Stimulated activated CD4-positive, alpha-beta T cell treated with anti-CD3 and anti-CD28 coated beads, Interleukin-1b, Interleukin-23, amount 100 ng/mL, for 24 hours (primary cell): ENCODE measurements around the gene TMTC1.

ENCODE experiments used
- DNase-seq, 4 experiments: peaks; one replicate each; pipeline ENCODE4 v3.0.0-alpha.2; 2020; ENCODE audit warnings: low read depth in 4 of 4, low spot score in 1 of 4

TMTC1 gene

DNA sequence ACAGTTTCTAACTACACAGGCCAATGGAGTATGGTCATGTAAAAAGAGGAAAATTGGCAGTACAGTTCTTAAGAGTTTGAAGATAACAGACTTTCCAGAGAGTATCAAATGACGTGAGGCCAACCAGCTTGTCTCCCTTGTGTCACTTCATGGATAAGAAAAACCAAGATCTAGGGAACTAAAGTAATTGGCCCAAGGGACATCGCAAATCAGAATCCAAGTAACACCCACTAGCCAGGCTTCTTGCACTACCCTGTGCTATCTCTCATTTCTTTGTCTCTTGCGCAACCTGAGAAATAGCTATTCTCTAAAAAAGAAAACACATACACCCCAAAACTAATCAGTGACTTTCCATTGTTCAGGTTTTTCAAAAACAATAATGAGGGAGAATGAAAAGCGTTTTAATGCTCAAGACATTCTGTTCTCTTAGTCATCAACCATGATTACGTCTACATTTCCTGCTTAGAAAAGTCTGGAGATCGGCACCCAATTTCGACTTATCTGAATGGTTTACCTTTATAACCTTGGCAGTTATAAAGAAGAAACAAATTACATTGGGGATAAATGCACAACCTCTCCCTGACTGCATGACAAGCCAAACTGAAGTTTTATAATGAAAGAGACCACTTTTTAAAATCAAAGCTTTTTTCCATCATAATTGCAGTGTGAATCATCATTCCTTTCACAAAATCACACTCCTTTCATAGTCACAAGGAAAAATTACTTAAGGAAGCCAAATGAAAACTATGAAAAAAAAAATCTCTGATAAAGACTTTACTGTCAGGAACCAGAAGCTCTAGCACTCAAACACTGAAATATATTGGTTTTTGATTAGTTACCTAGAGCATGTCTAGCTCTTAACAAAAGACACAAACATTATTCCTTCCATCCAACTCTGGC, 42.1 kb downstream of the TMTC1 start:
- DNase-seq: no peak

DNA sequence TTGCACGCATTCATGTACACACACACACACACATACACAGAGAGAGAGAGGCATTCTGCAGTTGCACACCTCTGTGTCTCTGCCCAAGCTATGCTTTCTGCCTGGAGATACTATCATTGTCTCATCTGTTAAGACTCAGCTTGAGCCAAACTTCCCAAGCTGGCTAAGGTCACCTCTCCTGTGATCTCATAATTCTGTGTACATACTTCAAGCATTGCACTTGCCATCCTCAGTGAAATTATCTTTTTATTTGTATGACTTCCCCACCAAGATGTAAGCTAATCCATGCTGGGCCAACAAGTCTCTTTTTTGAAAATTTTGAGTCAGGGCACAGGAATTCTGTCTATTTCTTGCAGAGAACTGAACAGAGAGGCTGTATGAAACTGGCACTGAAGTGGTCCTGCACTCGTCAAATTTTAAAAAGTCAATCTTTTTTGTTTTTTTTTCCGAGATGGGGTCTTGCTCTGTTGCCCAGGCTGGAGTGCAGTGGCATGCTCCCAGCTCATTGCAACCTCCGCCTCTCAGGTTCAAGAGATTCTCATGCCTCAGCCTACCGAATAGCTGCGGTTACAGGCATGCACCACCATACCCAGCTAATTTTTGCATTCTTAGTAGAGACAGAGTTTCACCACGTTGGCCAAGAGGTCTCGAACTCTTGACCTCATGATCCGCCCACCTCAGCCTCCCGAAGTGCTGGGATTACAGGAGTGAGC, 44.3 kb downstream of the TMTC1 start:
- no peak for DNase-seq

DNA sequence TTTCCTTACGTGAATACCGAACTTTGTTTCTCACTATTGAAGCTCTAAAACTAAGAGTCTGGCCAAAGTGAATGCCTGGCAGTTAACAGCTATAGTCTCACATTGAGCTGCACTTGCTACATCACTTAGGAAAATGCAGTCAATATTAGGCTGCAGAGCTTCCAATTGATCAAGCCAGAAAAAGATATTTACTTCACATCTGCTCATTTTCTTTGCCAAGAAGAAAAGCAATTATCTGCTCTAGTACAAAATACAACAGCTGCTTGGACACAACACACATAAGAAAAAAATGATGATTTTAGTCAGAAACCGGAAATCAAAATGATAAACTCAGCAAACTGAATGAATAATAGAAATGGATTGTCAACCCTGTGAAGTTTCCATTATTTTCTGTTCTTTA, 45.4 kb downstream of the TMTC1 start:
- no peak for DNase-seq

DNA sequence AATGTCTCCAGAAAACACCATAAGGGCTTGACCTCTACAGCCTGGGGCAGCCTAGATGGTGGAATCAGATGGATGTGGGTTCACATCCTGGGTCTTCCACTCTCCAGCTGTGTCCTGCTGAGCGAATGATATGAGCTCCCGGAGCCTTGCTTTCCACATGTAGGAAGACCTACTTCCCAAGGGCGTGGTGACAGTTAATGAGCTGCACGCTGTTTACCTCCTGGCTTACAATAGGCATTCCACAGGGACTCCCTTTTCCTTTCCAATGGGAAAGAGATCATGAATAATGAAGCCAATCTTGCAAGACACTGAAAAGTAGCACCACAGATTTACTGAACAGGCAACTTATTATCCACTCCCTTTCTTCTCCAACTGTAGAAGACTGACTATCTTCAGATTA, 46.1 kb downstream of the TMTC1 start:
- no peak for DNase-seq

DNA sequence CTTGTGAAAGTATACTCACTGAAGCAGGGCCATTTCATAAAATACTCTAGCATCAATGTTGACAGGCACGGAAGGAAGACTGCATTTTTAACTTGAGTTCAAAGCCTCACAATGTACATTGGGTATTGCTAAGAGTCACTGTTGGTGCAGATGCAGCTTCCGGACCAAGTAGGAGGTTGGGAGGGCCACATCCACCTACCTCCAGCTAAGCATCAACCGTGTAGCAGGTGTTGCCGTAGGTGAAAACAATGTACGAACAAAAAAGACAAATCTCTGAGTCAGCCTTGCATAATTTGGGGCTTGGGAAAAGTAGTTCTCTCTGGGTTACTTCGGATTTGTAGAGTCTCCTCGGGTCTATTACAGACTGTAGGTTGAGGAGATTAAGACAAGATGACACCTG, 48.1 kb downstream of the TMTC1 start:
- no peak for DNase-seq

DNA sequence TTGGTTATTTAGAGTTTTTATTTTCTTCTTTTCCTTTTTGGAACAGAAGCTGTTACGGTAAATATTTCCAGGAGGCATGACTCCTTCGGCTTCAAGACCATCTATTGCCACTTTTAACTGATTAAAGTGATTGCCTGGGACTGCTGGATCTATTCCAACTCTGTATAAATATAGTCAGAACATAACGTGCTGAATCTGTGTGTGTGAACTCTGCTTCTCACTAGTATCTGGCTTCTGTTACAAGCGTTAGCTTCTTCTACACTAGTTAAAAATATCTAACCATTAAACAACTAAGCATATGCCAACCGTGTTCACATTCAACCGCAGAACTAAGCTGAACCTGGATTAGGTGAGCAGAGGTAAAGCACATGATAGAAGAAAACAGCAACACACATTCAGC, 49.0 kb downstream of the TMTC1 start:
- no peak for DNase-seq

DNA sequence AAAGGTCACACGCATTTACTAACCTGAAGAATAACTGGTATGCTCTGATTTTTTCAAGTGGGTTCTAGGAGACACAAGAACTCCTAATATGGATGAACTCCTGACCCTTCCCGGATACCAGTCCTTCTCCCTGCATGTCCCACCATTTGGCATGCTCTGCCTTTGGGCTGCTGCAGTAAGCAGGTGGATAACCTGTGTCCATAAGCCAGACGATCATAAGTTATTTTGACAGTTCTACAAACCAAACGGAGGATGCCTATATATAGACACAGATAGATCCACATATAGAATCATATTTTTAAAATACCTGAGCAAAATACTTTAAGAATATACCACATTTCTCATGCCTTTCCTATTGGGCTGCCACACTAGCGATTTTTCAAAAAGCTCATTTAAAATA, 49.4 kb downstream of the TMTC1 start:
- DNase-seq: no peak

DNA sequence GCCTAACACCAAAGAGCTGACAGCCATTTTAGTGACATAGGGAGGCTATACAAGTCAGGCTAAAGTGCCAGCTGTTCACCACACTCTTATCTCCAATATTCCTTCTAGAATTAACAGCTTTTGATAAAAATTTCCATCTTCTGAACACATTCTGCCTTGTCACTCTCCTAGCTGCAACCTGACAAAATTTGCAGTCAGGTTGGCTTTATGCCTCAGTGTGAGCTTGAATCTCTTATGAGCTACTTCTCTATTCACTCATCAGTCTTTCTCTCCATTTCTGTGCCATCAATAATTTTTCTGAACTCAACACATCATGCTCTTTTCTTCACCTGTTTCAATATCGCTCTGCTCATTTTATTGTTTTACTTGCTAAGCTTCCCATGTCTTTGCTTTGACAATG, 50.2 kb downstream of the TMTC1 start:
- DNase-seq: no peak

DNA sequence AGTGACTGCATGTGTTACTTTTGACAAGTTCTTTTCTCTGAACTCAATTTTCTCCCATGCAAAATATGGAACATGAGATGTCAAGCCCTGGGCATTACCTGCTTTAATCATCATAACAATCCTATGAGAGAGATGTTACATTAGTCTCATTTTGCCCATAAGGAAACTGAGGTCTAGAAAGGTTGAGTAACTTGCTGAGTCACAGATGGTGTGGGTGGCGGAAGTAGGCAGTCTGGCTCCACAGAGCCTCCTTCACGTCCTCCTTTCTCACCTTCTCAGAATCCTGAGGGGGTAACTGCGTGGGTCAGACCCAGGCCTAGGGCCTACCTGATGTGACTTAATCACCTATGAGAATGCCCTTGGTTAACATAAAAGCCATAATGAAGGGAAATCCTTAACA, 50.7 kb downstream of the TMTC1 start:
- no peak for DNase-seq

DNA sequence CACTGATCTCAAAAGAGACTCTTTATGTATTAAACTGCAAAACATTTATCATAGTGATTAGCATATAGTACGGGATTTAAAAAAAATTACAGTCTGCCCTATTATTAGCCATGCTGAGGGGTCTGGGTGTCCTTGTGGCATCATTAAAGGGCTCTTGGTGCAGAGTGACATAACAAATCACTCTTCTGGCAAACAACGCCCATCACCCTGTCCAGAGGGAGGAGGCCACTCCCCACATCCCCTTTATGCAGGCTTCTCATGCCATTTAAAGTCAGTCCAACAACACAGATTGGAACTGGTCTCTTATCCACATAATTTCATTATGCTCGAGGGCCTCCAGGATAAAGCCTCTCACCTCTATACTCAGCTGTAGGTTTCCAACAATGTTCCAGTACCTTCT, 51.1 kb downstream of the TMTC1 start:
- DNase-seq: no peak

DNA sequence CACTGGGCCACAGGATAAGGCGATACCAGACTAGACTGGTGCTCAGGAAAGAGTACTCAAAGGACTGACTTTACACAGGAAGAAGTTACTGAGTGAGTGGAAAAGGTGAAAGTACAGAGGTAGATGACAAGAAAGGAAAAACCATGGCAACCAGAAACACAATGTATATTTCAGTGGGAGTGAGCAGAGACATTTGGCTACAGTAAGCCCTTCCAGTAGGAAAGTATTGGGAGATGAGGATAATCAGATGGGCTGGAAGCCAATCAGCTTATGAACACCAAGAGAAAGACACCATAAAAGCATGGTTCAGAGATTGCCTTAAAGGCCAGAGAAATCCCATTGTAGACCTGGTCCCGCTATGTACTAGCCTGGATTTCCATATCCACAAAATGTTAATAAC, 51.6 kb downstream of the TMTC1 start:
- DNase-seq: no peak

DNA sequence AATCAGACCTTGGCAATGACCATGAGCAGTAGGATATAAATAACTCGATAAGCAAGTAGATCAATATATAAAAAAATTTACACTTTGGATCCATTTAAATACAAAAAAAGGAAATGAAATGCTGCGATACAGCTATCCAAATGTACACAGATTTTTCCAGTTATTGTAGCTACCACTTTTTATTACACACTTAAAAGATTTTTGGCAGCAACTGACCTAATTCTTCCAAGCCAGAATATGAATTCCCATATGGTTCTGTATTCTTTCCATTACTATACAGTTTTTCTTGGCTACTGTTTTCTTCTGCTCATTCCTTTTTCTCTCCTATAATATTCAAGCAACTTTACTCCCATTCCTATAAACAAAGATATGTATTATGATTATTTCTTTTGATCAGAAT, 52.2 kb downstream of the TMTC1 start:
- DNase-seq: no peak

DNA sequence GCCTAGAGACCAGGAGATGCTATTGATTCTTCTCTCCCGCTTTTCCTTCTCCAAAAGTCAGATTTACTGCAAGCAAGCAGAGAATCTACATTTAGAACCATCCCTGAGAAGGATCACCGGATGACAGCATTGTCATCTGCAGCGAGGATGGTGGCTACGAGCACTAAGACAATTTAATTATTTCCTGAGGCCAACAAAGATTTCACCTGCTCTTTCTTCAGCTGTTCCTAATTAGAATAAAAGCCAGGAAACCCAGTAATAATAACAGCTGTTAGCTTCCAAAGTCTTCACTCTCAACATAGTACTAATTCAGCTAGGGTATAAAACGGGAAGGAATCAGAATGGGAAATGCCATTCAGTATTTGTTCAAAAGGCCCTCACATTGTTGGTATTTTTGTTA, 53.3 kb downstream of the TMTC1 start:
- DNase-seq: no peak

DNA sequence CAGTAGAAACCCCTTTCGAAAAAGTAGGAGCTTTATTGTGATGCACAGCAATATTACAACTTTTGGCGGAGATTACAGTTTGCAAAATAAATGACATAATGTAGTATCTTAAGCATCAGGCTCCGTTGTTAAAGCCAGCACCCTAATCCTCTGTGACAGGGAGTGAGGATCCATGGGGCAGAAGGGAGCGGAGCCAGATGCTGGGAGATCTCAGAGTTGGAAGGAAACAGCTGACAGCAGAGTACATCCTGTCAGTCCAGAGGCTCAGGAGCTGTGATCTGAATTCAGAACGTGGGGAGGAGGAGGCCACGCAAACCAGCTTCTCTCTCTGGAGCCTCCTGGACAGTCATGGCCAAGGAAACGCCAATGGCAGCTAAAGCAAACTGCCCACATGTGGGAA, 55.7 kb downstream of the TMTC1 start:
- DNase-seq: no peak

DNA sequence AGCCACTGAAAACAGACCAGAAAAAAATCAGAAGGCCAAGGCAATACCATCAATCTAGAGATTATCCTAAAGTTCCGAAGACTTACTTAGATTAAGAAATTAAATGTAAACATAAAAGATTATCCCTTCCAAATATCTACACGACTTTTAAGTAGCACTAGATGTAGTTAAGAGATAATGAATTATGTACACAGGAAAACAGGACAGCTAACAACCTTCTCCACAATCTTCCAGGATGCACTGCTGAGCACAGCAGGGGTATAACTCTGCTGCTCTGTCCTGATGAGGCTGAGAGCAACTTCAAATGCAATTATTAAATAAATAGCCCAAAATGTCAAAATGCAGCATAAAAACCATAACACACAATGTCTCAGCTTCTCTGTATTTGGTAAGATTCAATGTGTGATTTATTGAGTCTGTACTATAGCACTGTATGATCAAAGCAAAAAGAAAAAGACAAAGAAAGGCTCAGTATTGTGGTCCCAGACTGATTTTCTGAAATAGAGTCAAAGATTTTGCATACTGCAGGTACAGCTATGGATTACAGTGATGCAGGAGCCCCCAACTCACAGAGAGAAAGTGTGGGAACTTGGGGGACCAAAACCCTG, 56.9 kb downstream of the TMTC1 start:
- no peak for DNase-seq

DNA sequence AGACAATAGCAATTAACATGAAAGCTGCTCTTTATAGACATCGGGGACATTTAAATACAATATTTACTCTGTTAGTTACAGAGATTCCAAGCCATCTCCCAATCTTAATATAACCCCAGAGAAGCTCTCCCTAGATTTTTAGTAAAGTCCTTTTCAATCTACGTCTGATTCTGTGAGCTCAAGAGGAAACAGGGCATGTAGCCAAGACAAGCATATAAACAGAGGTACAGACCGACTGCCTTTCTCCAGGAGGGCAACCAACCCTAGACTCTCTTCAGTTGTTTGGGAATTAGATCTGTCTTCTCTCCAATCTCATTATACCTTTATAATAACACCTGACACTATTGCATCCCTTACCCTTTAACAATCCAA, 57.4 kb downstream of the TMTC1 start:
- DNase-seq: no peak

DNA sequence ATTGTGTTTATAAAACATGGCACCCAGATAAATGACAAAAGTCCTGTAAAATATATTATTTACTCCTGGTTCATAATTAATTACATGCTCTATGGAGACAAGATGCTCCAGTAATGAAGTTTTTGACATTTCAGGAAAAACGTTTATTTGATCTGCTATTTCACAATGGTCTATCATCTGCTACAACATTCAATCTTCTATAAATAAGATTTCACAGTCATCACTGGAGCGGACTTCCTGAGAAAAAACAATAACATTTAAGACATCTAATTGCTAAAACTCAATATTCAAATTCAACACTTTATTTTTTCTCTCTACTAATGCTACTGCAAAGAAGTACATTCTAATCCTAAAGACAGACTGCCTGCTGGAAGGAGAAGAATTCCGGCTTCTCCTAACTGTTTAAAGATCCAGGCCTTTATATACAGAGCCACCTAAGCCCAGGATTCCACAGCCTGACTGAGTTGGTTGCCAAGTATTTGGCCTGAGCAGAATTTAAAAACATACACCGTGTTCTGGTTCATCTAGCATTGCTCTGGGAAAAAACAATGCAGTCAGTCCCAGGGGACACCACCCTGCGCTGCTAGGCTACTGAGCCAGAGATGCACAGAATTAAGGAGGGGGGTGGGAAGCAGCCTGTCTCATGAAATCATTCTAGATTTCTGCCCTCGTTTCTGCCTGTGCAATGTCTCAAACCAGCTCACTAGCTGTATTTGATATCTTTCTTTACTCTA, 58.0 kb downstream of the TMTC1 start:
- no peak for DNase-seq

DNA sequence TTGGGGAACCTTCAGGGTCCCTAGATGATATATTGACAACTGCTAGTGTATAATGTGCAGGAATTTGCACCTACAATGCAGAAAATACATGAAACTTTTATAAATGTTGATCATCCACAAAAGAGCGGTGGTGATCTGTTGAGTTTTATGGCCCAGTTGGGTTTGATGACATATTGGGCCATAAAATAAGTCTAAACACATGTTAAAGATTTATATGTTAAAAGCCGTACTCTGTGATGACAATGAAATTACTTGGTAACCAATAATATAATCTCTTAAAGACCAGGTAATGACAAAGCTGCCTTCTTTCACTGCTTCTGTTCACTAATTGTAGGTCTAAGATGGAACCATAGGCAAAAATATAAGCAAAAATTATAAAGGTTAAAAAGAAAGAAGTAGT, 61.6 kb downstream of the TMTC1 start:
- no peak for DNase-seq

DNA sequence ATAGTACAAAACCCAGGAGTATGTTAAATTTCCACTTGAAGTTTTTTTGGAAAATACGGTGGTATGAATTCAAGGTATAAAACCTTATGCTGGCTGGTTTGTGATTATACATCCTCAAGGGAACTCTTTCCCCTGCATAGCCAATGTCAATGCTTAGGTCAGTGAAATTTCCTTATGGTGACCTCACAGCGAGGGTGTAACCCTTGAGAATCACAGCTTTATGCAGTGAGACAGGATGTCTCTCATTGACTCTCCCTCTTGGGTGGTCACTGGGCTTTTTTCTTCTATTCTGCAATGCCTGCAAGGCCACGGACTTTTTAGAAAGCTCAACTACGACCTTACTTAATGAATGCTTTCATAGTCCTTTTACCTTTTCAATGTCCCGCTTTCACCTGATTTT, 64.4 kb downstream of the TMTC1 start:
- no peak for DNase-seq

DNA sequence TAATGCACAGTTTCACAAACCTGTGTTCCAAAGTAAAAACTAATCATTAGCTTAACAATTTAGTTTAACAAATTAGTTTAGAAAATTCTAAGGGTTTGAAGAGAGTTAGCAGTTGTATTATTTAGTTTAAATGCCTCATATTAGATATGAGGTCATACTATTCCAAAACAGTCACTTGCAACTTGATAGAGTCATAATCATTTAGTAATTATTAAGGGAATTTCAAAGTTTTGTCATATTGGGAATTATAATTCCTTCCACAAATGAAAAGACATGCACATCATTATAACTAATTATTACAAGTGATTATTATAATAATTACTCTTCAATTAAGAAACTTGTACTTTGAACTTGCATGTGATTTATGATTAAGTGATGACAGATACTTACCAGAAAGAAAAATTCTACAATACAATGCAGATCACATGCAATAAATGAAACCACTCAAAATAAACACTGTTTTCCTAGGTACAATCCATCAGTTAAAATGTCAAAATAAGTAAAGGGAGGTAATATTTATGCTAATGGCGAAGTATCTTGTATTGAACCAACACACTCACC, 66.1 kb downstream of the TMTC1 start:
- no peak for DNase-seq

DNA sequence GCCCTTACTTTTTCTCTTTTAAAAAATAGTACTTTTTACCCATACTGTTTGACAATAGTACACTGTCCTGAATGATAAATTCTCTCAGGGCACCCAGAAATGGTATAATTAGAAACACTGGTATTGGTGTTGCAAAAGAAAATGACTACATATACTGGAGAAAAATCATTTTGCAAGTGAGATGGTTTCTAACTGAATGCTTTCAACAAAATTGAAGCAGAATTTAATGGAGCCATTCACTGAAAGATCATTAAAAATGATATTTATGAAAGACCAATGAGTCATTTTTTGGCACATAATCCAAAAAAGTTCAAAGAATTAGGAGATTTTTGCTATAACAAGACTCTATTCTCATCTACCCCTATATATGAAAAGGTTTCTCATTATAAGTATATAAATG, 68.8 kb downstream of the TMTC1 start:
- DNase-seq: no peak
